OCI-LY7 (cell line): Measurements from ENCODE around the gene KMT5B. TPM values are rescaled to one million over a fixed set of nuclear protein-coding genes. Genes with fewer than 3 reads are reported as not detected.

Experiments used
- BruUV-seq: library from RNA; stranded (reverse); fragments of 400-500 nt; replicated peaks from 2 replicates; lab custom pipeline; 2021; lab: Mats Ljungman, UMichigan
- CTCF ChIA-PET: fragments of 300-600 bp; sonication (Branson Sonifier 250); formaldehyde crosslinking; loops from one replicate; lab custom pipeline; 2022; ENCODE audit warnings: antibody characterized with exemption; ENCODE audit not compliant: unreplicated experiment; lab: Charles Lee
- POLR2A ChIA-PET: fragments of 300-600 bp; sonication (Branson Sonifier 250); formaldehyde crosslinking; loops from one replicate; lab custom pipeline; 2022; ENCODE audit warnings: antibody characterized with exemption; lab: Charles Lee
- DNase-seq: peaks from one replicate; pipeline ENCODE4 v3.0.0-alpha.2; 2015; ENCODE audit warnings: low spot score
- H2AFZ ChIP-seq: fragments of 200-600 bp; sonication (generic), shearing (Covaris generic); 2 replicates; pipeline ENCODE4 v1.6.1; 2014; ENCODE audit warnings: mild to moderate bottlenecking, antibody characterized with exemption, low read length, moderate library complexity
- H3K27ac ChIP-seq: fragments of 200-600 bp; sonication (generic); 2 replicates; pipeline ENCODE4 v1.5.1; 2014; ENCODE audit warnings: mixed run types, low read depth, mild to moderate bottlenecking, moderate library complexity, low read length, inconsistent platforms; ENCODE audit not compliant: poor library complexity, severe bottlenecking
- H3K36me3 ChIP-seq: fragments of 200-600 bp; sonication (generic); 2 replicates; pipeline ENCODE4 v1.6.1; 2014; ENCODE audit warnings: mild to moderate bottlenecking, antibody characterized with exemption, low read length, moderate library complexity, mixed read lengths; ENCODE audit not compliant: insufficient read depth
- H3K4me1 ChIP-seq: fragments of 200-600 bp; sonication (generic); 2 replicates; pipeline ENCODE4 v1.5.1; 2014; ENCODE audit warnings: mild to moderate bottlenecking, low read length; ENCODE audit not compliant: insufficient read depth, poor library complexity, severe bottlenecking
- H3K4me2 ChIP-seq: fragments of 200-600 bp; sonication (generic); 2 replicates; pipeline ENCODE4 v1.6.1; 2014; ENCODE audit warnings: mild to moderate bottlenecking, low read length
- H3K4me3 ChIP-seq: fragments of 200-600 bp; sonication (generic); 2 replicates; pipeline ENCODE4 v1.5.1; 2014; ENCODE audit warnings: mild to moderate bottlenecking, low read depth, low read length; ENCODE audit not compliant: poor library complexity, severe bottlenecking
- H3K79me2 ChIP-seq: fragments of 200-600 bp; sonication (generic); 2 replicates; pipeline ENCODE4 v1.6.1; 2016; ENCODE audit warnings: low read depth, mild to moderate bottlenecking, low read length, moderate library complexity, mixed read lengths; ENCODE audit not compliant: insufficient read depth
- H3K9me2 ChIP-seq: fragments of 200-600 bp; sonication (generic); 2 replicates; pipeline ENCODE4 v1.6.1; 2016; ENCODE audit warnings: mild to moderate bottlenecking, low read length, mixed read lengths; ENCODE audit not compliant: insufficient read depth
- H3K9me3 ChIP-seq: fragments of 200-600 bp; sonication (generic); 2 replicates; pipeline ENCODE4 v1.6.1; 2014; ENCODE audit warnings: mild to moderate bottlenecking, mixed run types, low read length, mixed read lengths
- H4K20me1 ChIP-seq: fragments of 200-600 bp; sonication (generic); 2 replicates; pipeline ENCODE4 v1.6.1; 2014; ENCODE audit warnings: mild to moderate bottlenecking, antibody characterized with exemption, low read length, moderate library complexity, mixed read lengths; ENCODE audit not compliant: insufficient read depth
- CTCF ChIP-seq: fragments of 200-600 bp; sonication (generic); conservative IDR thresholded peaks from 2 replicates; pipeline ENCODE4 v1.5.1; 2014; ENCODE audit warnings: mild to moderate bottlenecking, antibody characterized with exemption, low read length, moderate library complexity, mixed read lengths
- EZH2phosphoT487 ChIP-seq: fragments of 200-600 bp; sonication (generic); IDR thresholded peaks from 2 replicates; pipeline ENCODE4 v1.6.1; 2018; ENCODE audit warnings: low read depth, borderline replicate concordance, mild to moderate bottlenecking, mixed run types, antibody characterized with exemption, low read length, moderate library complexity, mixed read lengths
- intact Hi-C: fragments of 100-400 bp; cut with micrococcal nuclease; formaldehyde crosslinking; loops from one replicate; pipeline ENCODE4 v1.10.0; 2022; ENCODE audit not compliant: unreplicated experiment
- total RNA-seq, 2 experiments: library from RNA; depleted of rRNA in 1 of 2; stranded (reverse); fragments of >200 nt in 1 of 2; shearing (Covaris generic) in 1 of 2; gene quantifications; 2 replicates each; pipeline ENCODE4 v1.2.3, GENCODE V29; 2014 to 2022

The KMT5B gene
- total RNA-seq, 2 experiments from 2014 or later: 14.3 to 28.8 TPM

DNA sequence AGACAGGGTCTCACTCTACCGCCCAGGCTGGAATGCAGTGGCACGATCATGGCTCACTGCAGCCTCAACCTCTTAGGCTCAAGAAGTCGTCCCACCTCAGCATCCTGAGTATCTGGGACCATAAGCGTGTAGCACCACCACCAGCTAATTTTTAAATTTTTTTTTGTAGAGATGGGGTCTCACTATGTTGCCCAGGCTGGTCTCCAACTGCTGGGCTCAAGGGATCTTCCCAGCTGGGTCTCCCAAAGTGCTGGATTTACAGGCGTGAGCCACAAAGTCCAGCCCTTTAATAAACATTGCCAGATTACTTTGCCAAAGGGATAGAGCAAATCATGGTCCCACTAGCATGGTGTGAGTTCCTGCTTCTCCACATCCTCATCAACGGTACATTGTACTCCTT lies 45.6 kb downstream of the KMT5B start:
- Histone ChIP-seq H3K36me3 (peaks cover 53% of the 10 kb centered on the region), H3K27ac (no peak overlapping the region), H3K4me3 (no peak overlapping the region), H3K9me2 (no peaks in the 10 kb centered on the region), H3K4me2 (no peak overlapping the region), H3K4me1 (peaks cover 3% of the 10 kb centered on the region), H3K79me2 (no peaks in the 10 kb centered on the region), H4K20me1 (no peaks in the 10 kb centered on the region), H3K9me3 (no peaks in the 10 kb centered on the region), H2AFZ (no peak overlapping the region)
- ChIA-PET POLR2A (interaction anchor here (1.3 kb wide), 1 partner anchor 24 kb away, joined by 4 read pairs; no protein-coding TSS in a partner anchor), CTCF (no interaction called here)
- no peak for DNase-seq
- intact Hi-C loops: no loop called here
- TF ChIP-seq EZH2phosphoT487 (no peak), CTCF (no peak)
- BruUV-seq: no TSS peak

DNA sequence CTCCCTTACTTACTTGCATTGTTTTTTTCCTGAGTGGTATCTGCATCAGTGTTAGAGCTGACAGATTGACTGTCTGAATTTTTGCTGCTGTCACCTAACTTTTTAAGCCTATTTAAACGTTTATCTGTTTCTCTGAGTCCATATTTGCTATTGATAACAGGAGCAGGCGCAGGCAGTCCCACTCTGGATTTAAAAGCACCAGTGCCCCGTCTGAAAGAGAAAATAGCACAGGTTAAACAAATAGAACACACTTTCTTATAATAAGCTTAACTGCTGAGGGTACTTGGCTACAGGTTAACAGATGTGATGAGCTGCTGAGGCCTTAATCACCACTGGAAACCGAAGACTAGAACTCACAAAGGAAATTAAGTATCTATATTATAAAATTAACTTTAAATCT lies 46.1 kb downstream of the KMT5B start:
- TF ChIP-seq EZH2phosphoT487 (no peak), CTCF (no peak)
- peaks cover 3% of the 10 kb centered on the region for H3K4me1 ChIP-seq
- ChIA-PET CTCF (no interaction called here), POLR2A (interaction anchor here (1.3 kb wide), 1 partner anchor 25 kb away, joined by 4 read pairs; no protein-coding TSS in a partner anchor)
- no peak overlapping the region for H3K27ac ChIP-seq
- no peak overlapping the region for H2AFZ ChIP-seq
- no peaks in the 10 kb centered on the region for H3K9me3 ChIP-seq
- no peak overlapping the region for H3K4me3 ChIP-seq
- no peak overlapping the region for H3K4me2 ChIP-seq
- H3K9me2 ChIP-seq: no peaks in the 10 kb centered on the region
- intact Hi-C loops: no loop called here
- no peaks in the 10 kb centered on the region for H3K79me2 ChIP-seq
- no peaks in the 10 kb centered on the region for H4K20me1 ChIP-seq
- DNase-seq: no peak
- H3K36me3 ChIP-seq: peaks cover 53% of the 10 kb centered on the region
- BruUV-seq: no TSS peak

DNA sequence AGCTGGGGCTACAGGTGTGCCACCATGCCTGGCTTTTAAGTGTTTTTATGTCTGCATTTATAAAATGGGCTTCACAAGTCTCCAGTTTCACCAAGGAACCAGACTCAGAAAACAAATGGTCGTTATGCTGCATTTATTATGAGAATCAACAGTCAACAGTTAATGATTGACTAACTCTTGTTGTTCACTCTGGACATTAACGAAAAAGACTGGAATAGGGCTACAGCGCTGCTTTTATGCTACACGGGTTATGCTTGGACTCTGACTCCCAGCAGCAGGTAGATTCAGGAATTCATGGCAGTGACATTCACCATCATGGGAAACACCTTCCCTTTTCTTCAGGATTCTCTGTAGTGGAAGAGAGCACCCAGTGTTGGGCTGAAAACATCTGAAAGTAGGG lies 47.5 kb downstream of the KMT5B start:
- H3K79me2 ChIP-seq: no peaks in the 10 kb centered on the region
- ChIA-PET POLR2A (no interaction called here), CTCF (no interaction called here)
- TF ChIP-seq EZH2phosphoT487 (no peak), CTCF (no peak)
- peaks cover 44% of the 10 kb centered on the region for H3K36me3 ChIP-seq
- no TSS peak for BruUV-seq
- no peaks in the 10 kb centered on the region for H3K9me2 ChIP-seq
- intact Hi-C loops: no loop called here
- H4K20me1 ChIP-seq: no peaks in the 10 kb centered on the region
- H3K27ac ChIP-seq: no peak overlapping the region
- no peak for DNase-seq
- H3K4me3 ChIP-seq: no peak overlapping the region
- peaks cover 3% of the 10 kb centered on the region for H3K4me1 ChIP-seq
- H2AFZ ChIP-seq: no peak overlapping the region
- H3K4me2 ChIP-seq: no peak overlapping the region
- no peaks in the 10 kb centered on the region for H3K9me3 ChIP-seq
